Coronary artery (tissue), 2 donors: Measurements from ENCODE around the gene TSPAN9.

Experiments
- DNase-seq: peaks from one replicate; pipeline ENCODE4 v3.0.0-alpha.2; 2017; ENCODE audit warnings: low spot score
- H3K27ac ChIP-seq, 2 donors: fragments of 200-600 bp; sonication (generic); one replicate each; pipeline ENCODE4 v1.5.1; 2016 to 2019
- H3K4me3 ChIP-seq: fragments of 200-600 bp; sonication (generic); 2 replicates; pipeline ENCODE4 v1.5.1; 2016; ENCODE audit warnings: mild to moderate bottlenecking, moderate library complexity
- CTCF ChIP-seq: fragments of 200-600 bp; sonication (generic); IDR thresholded peaks from one replicate; pipeline ENCODE4 v1.5.1; 2019; ENCODE audit warnings: antibody characterized with exemption

TSPAN9 gene

GRCh38 chr12:3084742-3085141, 7.6 kb downstream of the TSPAN9 start:
- Histone ChIP-seq H3K4me3 (no peak overlapping the region), H3K27ac (no peak overlapping the region)
- no peak for DNase-seq
- TF ChIP-seq CTCF: no peak

- H3K4me3 ChIP-seq: no peak overlapping the region
- no peak for TF ChIP-seq CTCF
- H3K27ac ChIP-seq: peak overlapping the region in 1 of 2 donors; percentile 3
- no peak for DNase-seq
These were observed 8.4 kb downstream of the TSPAN9 start for GRCh38 chr12:3085341-3086139.

GRCh38 chr12:3086211-3086610, 9.0 kb downstream of the TSPAN9 start:
- Histone ChIP-seq H3K27ac (no peak overlapping the region), H3K4me3 (no peak overlapping the region)
- no peak for TF ChIP-seq CTCF
- DNase-seq: no peak

GRCh38 chr12:3086729-3087323, 9.6 kb downstream of the TSPAN9 start:
- DNase-seq: no peak
- Histone ChIP-seq H3K4me3 (no peak overlapping the region), H3K27ac (no peak overlapping the region)
- TF ChIP-seq CTCF: no peak

GRCh38 chr12:3087758-3088650, 10.8 kb downstream of the TSPAN9 start:
- Histone ChIP-seq H3K4me3 (no peak overlapping the region), H3K27ac (no peak overlapping the region)
- TF ChIP-seq CTCF: no peak
- DNase-seq: no peak

- TF ChIP-seq CTCF: no peak
- no peak for DNase-seq
- H3K27ac ChIP-seq: no peak overlapping the region
- H3K4me3 ChIP-seq: no peak overlapping the region
These were observed 12.4 kb downstream of the TSPAN9 start for GRCh38 chr12:3089588-3089987.
